Camera-type eye (tissue), 1 donor: Measurements from ENCODE around the gene RIPPLY1. TPM values are rescaled to one million over a fixed set of nuclear protein-coding genes. Genes with fewer than 3 reads are reported as not detected.

Experiments
- total RNA-seq: library from RNA; depleted of rRNA; stranded (reverse); fragments of >200 nt; gene quantifications from one replicate; pipeline ENCODE4 v1.2.3, GENCODE V29; 2014

Gene RIPPLY1
- not detected for total RNA-seq

GRCh38 chrX:106903291-106903824 is at the start of gene RIPPLY1:
RIPPLY1 (minus strand) TSS chrX:106903341; CDS start chrX:106903287, 54 bp downstream.

DNA sequence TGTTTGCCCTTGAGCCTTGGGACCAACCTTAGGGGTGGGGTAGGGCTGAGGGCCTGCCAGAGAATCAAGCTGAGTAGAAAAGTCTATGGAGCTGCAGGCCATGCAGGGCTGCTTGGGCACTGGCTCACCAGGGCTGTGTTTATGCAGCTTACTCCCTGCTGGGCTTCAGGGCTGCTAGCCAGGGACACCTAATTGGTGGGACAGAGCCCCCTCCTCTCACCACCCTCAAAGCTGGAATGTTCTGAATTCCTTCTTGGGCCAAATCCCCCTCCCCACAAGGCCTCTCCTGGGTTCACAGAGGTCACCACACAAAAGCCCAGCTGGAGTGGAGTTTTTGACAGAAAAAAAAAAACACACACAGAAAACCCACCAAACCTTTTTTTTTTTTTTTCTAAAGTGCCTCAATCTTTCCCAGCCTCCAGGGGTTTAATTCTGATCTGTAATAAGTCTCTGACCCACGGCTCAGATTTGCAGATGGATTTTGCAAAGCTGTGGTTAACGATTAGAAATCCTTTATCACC is 16.9 kb upstream of the RIPPLY1 start, which contains the start of gene CLDN2:
Gene CLDN2, plus strand, starts transcription at position 471 of the 521 bp plus-strand sequence. CDS start 7,827 bp downstream, outside the sequence.

Other genes starting within 250 kb of the RIPPLY1 start
- gene RNF128, start 176.6 kb downstream of the RIPPLY1 start, total RNA-seq, result 0.38 TPM
- 18.3 TPM for gene TBC1D8B, start 100.7 kb downstream of the RIPPLY1 start, total RNA-seq
- gene CLDN2, start 17.1 kb upstream of the RIPPLY1 start, total RNA-seq, result 0.49 TPM
- 29.1 TPM for gene MORC4, start 96.9 kb upstream of the RIPPLY1 start, total RNA-seq
- 34.6 TPM for gene RBM41, start 215.5 kb upstream of the RIPPLY1 start, total RNA-seq